H1 (cell line): Measurements from ENCODE around the gene RABEP1. TPM values are rescaled to one million over a fixed set of nuclear protein-coding genes. Genes with fewer than 3 reads are reported as not detected.
A peak's percentile ranks its signal among the peaks of the same experiment; 100 is the strongest.

Experiments
- CTCF ChIA-PET: fragments of 300-600 bp; sonication (Branson Sonifier 250); formaldehyde crosslinking; loops from one replicate; lab custom pipeline; 2021; ENCODE audit not compliant: partially characterized antibody; lab: Charles Lee
- POLR2A ChIA-PET: fragments of 300-600 bp; sonication (Branson Sonifier 250); formaldehyde crosslinking; loops from one replicate; lab custom pipeline; 2021; ENCODE audit warnings: inconsistent platforms; ENCODE audit not compliant: partially characterized antibody; lab: Charles Lee
- DNase-seq, 2 experiments: peaks; one replicate each; pipeline versions ENCODE4 v3.0.0 to v3.0.0-alpha.2; 2010 to 2022; ENCODE audit warnings: low spot score in 2 of 2, low read depth in 1 of 2, mixed read lengths in 1 of 2
- FAIRE-seq: peaks from 2 replicates; lab custom pipeline; 2011; peaks lifted over from hg19 to GRCh38; lab: Jason Lieb, UNC
- H2AFZ ChIP-seq: 2 replicates; pipeline ENCODE4 v1.8.1; 2012; ENCODE audit warnings: low read length, inconsistent platforms
- H2AK5ac ChIP-seq: 2 replicates; pipeline ENCODE4 v1.6.1; 2013; ENCODE audit warnings: low read depth, low read length
- H2BK120ac ChIP-seq: replicated peaks from 2 replicates; pipeline ENCODE3; 2013; ENCODE audit warnings: low read depth, low read length, inconsistent platforms
- H2BK12ac ChIP-seq: 2 replicates; pipeline ENCODE4 v1.6.1; 2013; ENCODE audit warnings: low read depth, low read length
- H2BK15ac ChIP-seq: 2 replicates; pipeline ENCODE4 v1.6.1; 2013; ENCODE audit warnings: low read length
- H2BK20ac ChIP-seq: 2 replicates; pipeline ENCODE4 v1.6.1; 2013; ENCODE audit warnings: low read length
- H2BK5ac ChIP-seq: 2 replicates; pipeline ENCODE4 v1.6.1; 2013; ENCODE audit warnings: low read depth, low read length
- H3K14ac ChIP-seq: 2 replicates; pipeline ENCODE4 v1.6.1; 2013; ENCODE audit warnings: inconsistent platforms; ENCODE audit not compliant: insufficient read length
- H3K18ac ChIP-seq: 2 replicates; pipeline ENCODE4 v1.6.1; 2013; ENCODE audit warnings: low read length; ENCODE audit errors: extremely low read depth
- H3K23ac ChIP-seq: 2 replicates; pipeline ENCODE4 v1.6.1; 2013; ENCODE audit warnings: inconsistent platforms; ENCODE audit not compliant: insufficient read length
- H3K23me2 ChIP-seq: 2 replicates; pipeline ENCODE4 v1.6.1; 2013; ENCODE audit warnings: low read depth, low read length
- H3K27ac ChIP-seq: 2 replicates; pipeline ENCODE4 v1.6.1; 2011; ENCODE audit warnings: low read depth, low read length, inconsistent platforms
- H3K27me3 ChIP-seq, 4 experiments: replicated peaks in 1 of 4; 1 replicate in 1 of 4; 2 replicates in 3 of 4; pipeline versions ENCODE4 v1.6.1 to v1.8.1; 2011 to 2013; ENCODE audit warnings: low read length in 3 of 4, mild to moderate bottlenecking in 3 of 4, inconsistent platforms in 2 of 4, mixed read lengths in 2 of 4, moderate library complexity in 1 of 4; ENCODE audit not compliant: control insufficient read depth in 3 of 4, insufficient read depth in 3 of 4; ENCODE audit errors: extremely low read depth in 1 of 4
- H3K36me3 ChIP-seq, 4 experiments: 2 replicates each; pipeline versions ENCODE4 v1.6.1 to v1.8.1; 2011 to 2013; ENCODE audit warnings: mild to moderate bottlenecking in 4 of 4, low read length in 3 of 4, moderate library complexity in 2 of 4, control low read depth in 1 of 4, inconsistent platforms in 1 of 4; ENCODE audit not compliant: insufficient read depth in 4 of 4, control insufficient read depth in 2 of 4
- H3K4ac ChIP-seq: replicated peaks from 2 replicates; pipeline ENCODE3; 2013; ENCODE audit warnings: low read length, low read depth, mixed read lengths, inconsistent platforms; ENCODE audit not compliant: insufficient read length
- H3K4me1 ChIP-seq, 4 experiments: replicated peaks in 1 of 4; 1 replicate in 1 of 4; 2 replicates in 3 of 4; pipeline versions ENCODE4 v1.6.1 to v1.8.1; 2011 to 2013; ENCODE audit warnings: low read length in 3 of 4, inconsistent platforms in 2 of 4, mixed read lengths in 1 of 4; ENCODE audit not compliant: insufficient read depth in 4 of 4, control insufficient read depth in 3 of 4
- H3K4me2 ChIP-seq, 2 experiments: 2 replicates each; pipeline versions ENCODE4 v1.6.1 to v1.8.1; 2011 to 2013; ENCODE audit warnings: low read depth in 2 of 2, low read length in 2 of 2, control low read depth in 1 of 2, inconsistent platforms in 1 of 2, mild to moderate bottlenecking in 1 of 2; ENCODE audit not compliant: insufficient read depth in 1 of 2
- H3K4me3 ChIP-seq, 4 experiments: fragments of 200-600, 300-600 bp in 1 of 4; sonication (generic), shearing (Covaris generic), sonication (Bioruptor Twin) in 1 of 4; 2 replicates each; pipeline versions ENCODE4 v1.5.1 to v1.8.1; 2011 to 2016; ENCODE audit warnings: low read length in 4 of 4, low read depth in 3 of 4, control low read depth in 2 of 4, inconsistent platforms in 2 of 4, mild to moderate bottlenecking in 2 of 4, mixed read lengths in 1 of 4, moderate library complexity in 1 of 4; ENCODE audit not compliant: insufficient read depth in 2 of 4; ENCODE audit errors: extremely low read depth in 1 of 4
- H3K56ac ChIP-seq: replicated peaks from 2 replicates; pipeline ENCODE3; 2013; ENCODE audit warnings: low read depth, mild to moderate bottlenecking, mixed read lengths, low read length, inconsistent platforms; ENCODE audit not compliant: insufficient read length
- H3K79me1 ChIP-seq: 2 replicates; pipeline ENCODE4 v1.6.1; 2013; ENCODE audit warnings: low read depth, low read length, control low read depth
- H3K79me2 ChIP-seq, 2 experiments: 2 replicates each; pipeline versions ENCODE4 v1.6.1 to v1.8.1; 2012 to 2013; ENCODE audit warnings: low read length in 2 of 2, mild to moderate bottlenecking in 2 of 2, inconsistent platforms in 1 of 2; ENCODE audit not compliant: insufficient read depth in 2 of 2, control insufficient read depth in 1 of 2
- H3K9ac ChIP-seq, 4 experiments: replicated peaks in 1 of 4; 1 replicate in 1 of 4; 2 replicates in 3 of 4; pipeline versions ENCODE4 v1.6.1 to v1.8.1; 2011 to 2013; ENCODE audit warnings: low read depth in 3 of 4, low read length in 3 of 4, control low read depth in 2 of 4, mild to moderate bottlenecking in 2 of 4, moderate library complexity in 2 of 4, inconsistent platforms in 1 of 4; ENCODE audit errors: extremely low read depth in 1 of 4
- H3K9me3 ChIP-seq, 2 experiments: 2 replicates each; pipeline versions ENCODE4 v1.6.1 to v1.8.1; 2012 to 2013; ENCODE audit warnings: mild to moderate bottlenecking in 2 of 2, moderate library complexity in 2 of 2, control low read depth in 1 of 2, inconsistent platforms in 1 of 2, low read depth in 1 of 2, low read length in 1 of 2, mixed read lengths in 1 of 2; ENCODE audit not compliant: insufficient read depth in 2 of 2
- H4K20me1 ChIP-seq, 2 experiments: replicated peaks in 1 of 2; 2 replicates each; pipeline versions ENCODE3 to v1.8.1; 2011 to 2013; ENCODE audit warnings: inconsistent platforms in 2 of 2, low read length in 2 of 2, mild to moderate bottlenecking in 1 of 2; ENCODE audit not compliant: insufficient read depth in 2 of 2, control insufficient read depth in 1 of 2
- H4K5ac ChIP-seq: 2 replicates; pipeline ENCODE4 v1.6.1; 2013; ENCODE audit warnings: low read length, low read depth, mixed read lengths, inconsistent platforms; ENCODE audit not compliant: insufficient read length
- H4K8ac ChIP-seq: 2 replicates; pipeline ENCODE4 v1.8.0; 2013; ENCODE audit warnings: mild to moderate bottlenecking, moderate library complexity, low read length, inconsistent platforms; ENCODE audit not compliant: insufficient read depth; ENCODE audit errors: extremely low read depth
- H4K91ac ChIP-seq: replicated peaks from 2 replicates; pipeline ENCODE3; 2013; ENCODE audit warnings: low read length, mixed read lengths, inconsistent platforms; ENCODE audit not compliant: insufficient read length
- KDM4A ChIP-seq: IDR thresholded peaks from one replicate; pipeline ENCODE4 v1.7.1; 2012; ENCODE audit warnings: low read depth, mild to moderate bottlenecking, moderate library complexity, low read length, inconsistent platforms; ENCODE audit not compliant: severe bottlenecking
- POLR2A ChIP-seq, 2 experiments: IDR thresholded peaks; 1 replicate in 1 of 2; 2 replicates in 1 of 2; pipeline ENCODE4 v1.6.1; 2011; ENCODE audit warnings: low read depth in 2 of 2, low read length in 2 of 2, mild to moderate bottlenecking in 2 of 2; ENCODE audit errors: control extremely low read depth in 1 of 2
- WGBS, 2 experiments: shearing (Covaris generic) in 1 of 2; methylation state at CpG; one replicate each; pipeline versions ENCODE4 v1.1.6 to v1.1.7; 2013 to 2015; ENCODE audit warnings: low lambda C conversion rate in 2 of 2, mixed read lengths in 2 of 2, inconsistent platforms in 1 of 2, low coverage in 1 of 2, missing lambda C conversion rate in 1 of 2; ENCODE audit not compliant: insufficient replicate concordance in 2 of 2, insufficient coverage in 1 of 2, insufficient read length in 1 of 2; ENCODE audit errors: extremely low coverage in 1 of 2, missing lambda C conversion rate in 1 of 2; 5-methylcytosine and 5-hydroxymethylcytosine counted together
- polyA plus RNA-seq, 7 experiments: library from polyadenylated mRNA; depleted of rRNA in 3 of 7; stranded (reverse) in 5 of 7; unstranded in 2 of 7; fragments of >200 nt in 5 of 7; fragments of 200-250 nt in 2 of 7; gene quantifications; 1 replicate in 5 of 7; 2 replicates in 1 of 7; 4 replicates in 1 of 7; pipeline versions ENCODE4 v1.2.1 to v1.2.3, GENCODE V29; 2011 to 2013; ENCODE audit warnings: missing spikeins in 2 of 7, mixed read lengths in 2 of 7
- total RNA-seq: library from RNA; stranded (reverse); fragmentation: NEBNext Ultra II Directional; extraction: Animal tissue kit (Norgen Biotek cat#: 25700); gene quantifications from 2 replicates; pipeline ENCODE4 v1.2.1, GENCODE V29; 2021

The RABEP1 gene
- total and polyA plus RNA-seq, 2 of the 8 experiments (the other 6 are each of a cell fraction or from before 2014, with no cell fraction given) = 8.5 to 52.3 TPM

DNA sequence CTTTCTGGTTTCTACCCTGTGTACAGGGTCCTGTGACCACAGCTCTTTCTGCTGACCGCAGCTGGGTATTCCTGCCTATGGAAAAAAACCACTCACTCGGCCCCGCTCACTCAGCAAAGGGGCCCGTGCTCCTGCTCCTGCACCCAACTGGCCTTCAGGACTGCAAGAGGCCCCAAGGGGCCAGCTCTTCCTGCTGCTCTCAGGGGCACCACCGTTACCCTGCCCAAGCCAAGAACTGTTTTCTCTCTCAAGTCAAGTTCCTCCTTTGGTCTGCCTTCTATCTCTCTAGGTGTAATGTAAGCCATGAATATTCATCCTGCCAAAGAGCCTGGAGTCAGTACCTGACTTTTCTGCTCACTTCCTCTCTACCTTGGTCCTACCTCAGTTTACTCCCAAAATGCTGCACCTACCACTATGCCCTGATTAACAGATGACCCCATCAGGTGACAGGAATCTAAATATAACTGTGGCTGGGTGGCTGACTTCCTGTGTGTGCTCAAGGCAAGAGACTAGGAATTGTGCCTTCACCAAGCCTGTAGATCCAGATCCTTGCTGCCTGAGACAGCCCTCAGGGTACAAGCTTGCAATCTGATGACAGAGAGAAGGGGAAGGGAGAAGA is 27.1 kb upstream of the RABEP1 start:
- Histone ChIP-seq H3K23me2 (no peaks in the 10 kb centered on the region), H2BK120ac (no peak overlapping the region), H2AFZ (peak overlapping the region; percentile 72), H3K4me2 (no peak overlapping the region), H2BK5ac (no peak overlapping the region), H3K4me3 (no peak overlapping the region), H3K14ac (no peak overlapping the region), H3K23ac (no peak overlapping the region), H4K20me1 (no peaks in the 10 kb centered on the region), H3K9me3 (no peaks in the 10 kb centered on the region), H3K27ac (no peak overlapping the region), H3K4me1 (peaks cover 0 to 2% (median 0%) of the 10 kb centered on the region in 4 experiments; a peak in 2 of 7 replicates), H2AK5ac (no peak overlapping the region), H3K18ac (no peak overlapping the region), H2BK15ac (no peak overlapping the region), H4K5ac (no peak overlapping the region), H2BK12ac (no peak overlapping the region), H3K4ac (no peak overlapping the region), H4K91ac (no peak overlapping the region), H3K79me2 (no peaks in the 10 kb centered on the region), H3K56ac (no peak overlapping the region), H4K8ac (peak overlapping the region; percentile 69; the same call in 1 of the 2 replicates), H3K9ac (no peak overlapping the region), H3K36me3 (no peaks in the 10 kb centered on the region), H2BK20ac (no peak overlapping the region), H3K79me1 (no peaks in the 10 kb centered on the region), H3K27me3 (no peaks in the 10 kb centered on the region)
- no peak for FAIRE-seq
- no peak for DNase-seq
- CTCF ChIA-PET = interaction anchor here (0.6 to 2.0 kb wide), 4 partner anchors 14 to 1204 kb away, joined by 3 to 6 read pairs (median 3); no protein-coding TSS in a partner anchor
- WGBS, 2 experiments = 84% methylated on average over 4 of the region's 5 CpGs; no CpG with 5 or more reads in 1 of the 2 experiments
- POLR2A ChIA-PET = interaction anchor here (0.6 to 1.6 kb wide), 3 partner anchors 13 to 237 kb away, joined by 3 read pairs; no protein-coding TSS in a partner anchor
- TF ChIP-seq POLR2A (IDR thresholded peaks at IDR 0.05; ENCODE audit: control extremely low read depth in 1 of 2, low read depth in 2 of 2, low read length in 2 of 2) = no peak
- TF ChIP-seq KDM4A = no peak
